ENCODE measurements around the gene SALL1. TPM values are rescaled to one million over a fixed set of nuclear protein-coding genes. Genes with fewer than 3 reads are reported as not detected.
A peak's percentile ranks its signal among the peaks of the same experiment; 100 is the strongest.

SALL1 gene
- total RNA-seq (2022) (not detected in 2 replicates), Bru-seq, nascent RNA (not detected), BruChase-seq, experiment 1, labeled RNA remaining after a 6-hour chase (not detected), BruChase-seq, experiment 2, labeled RNA remaining after a 2-hour chase (not detected)
- long read RNA-seq, result 0 reads

- H3K27ac Mint-ChIP-seq (ENCODE audit: low read depth, unreplicated experiment), result no peak within 1 kb of the TSS
- H3K9me3 Mint-ChIP-seq (ENCODE audit: unreplicated experiment), result peaks cover 9% of the 10 kb centered on the region
- no peaks in the 10 kb centered on the region for H3K36me3 Mint-ChIP-seq (ENCODE audit: insufficient read depth, unreplicated experiment)
- peak within 1 kb of the TSS; percentile 44 for H3K4me3 Mint-ChIP-seq (ENCODE audit: unreplicated experiment)
- TF ChIP-seq CTCF (IDR thresholded peaks at IDR 0.05; ENCODE audit: unreplicated experiment), result no peak
- no peak for DNase-seq (ENCODE audit: unreplicated experiment)
- CTCF ChIA-PET, result no interaction called here
- peaks cover 16% of the 10 kb centered on the region for H3K4me1 Mint-ChIP-seq (ENCODE audit: insufficient read depth, unreplicated experiment)
- intact Hi-C loops (cut with micrococcal nuclease), result no loop called here
- POLR2A ChIA-PET, result no interaction called here
- H3K27me3 Mint-ChIP-seq (ENCODE audit: insufficient read depth, unreplicated experiment), result no peaks in the 10 kb centered on the region
- BruUV-seq (replicated peaks), result no TSS peak
Measured at GRCh38 chr16:51150888-51151320, at the start of gene SALL1. SALL1 (minus strand) TSS chr16:51151270; CDS start chr16:51151241, 29 bp downstream.

- Mint-ChIP-seq H3K9me3 (ENCODE audit: unreplicated experiment) (no peaks in the 10 kb centered on the region), H3K27me3 (ENCODE audit: insufficient read depth, unreplicated experiment) (no peaks in the 10 kb centered on the region), H3K36me3 (ENCODE audit: insufficient read depth, unreplicated experiment) (no peaks in the 10 kb centered on the region), H3K4me3 (ENCODE audit: unreplicated experiment) (no peak overlapping the region), H3K27ac (ENCODE audit: low read depth, unreplicated experiment) (no peak overlapping the region), H3K4me1 (ENCODE audit: insufficient read depth, unreplicated experiment) (no peaks in the 10 kb centered on the region)
- intact Hi-C loops (cut with micrococcal nuclease), result no loop called here
- BruUV-seq (replicated peaks), result no TSS peak
- CTCF ChIA-PET, result no interaction called here
- no peak for DNase-seq (ENCODE audit: unreplicated experiment)
- no peak for TF ChIP-seq CTCF (IDR thresholded peaks at IDR 0.05; ENCODE audit: unreplicated experiment)
- POLR2A ChIA-PET, result no interaction called here
Measured at GRCh38 chr16:51200793-51201192, 49.7 kb upstream of the SALL1 start.

GRCh38 chr16:51197953-51198748 is 47.1 kb upstream of the SALL1 start:
- CTCF ChIA-PET, result interaction anchor here (0.6 kb wide), 1 partner anchor 328 kb away, joined by 3 read pairs; no protein-coding TSS in a partner anchor

More at GRCh38 chr16:51197953-51198748, 47.1 kb upstream of the SALL1 start:
- Mint-ChIP-seq H3K36me3 (ENCODE audit: insufficient read depth, unreplicated experiment) (no peaks in the 10 kb centered on the region), H3K9me3 (ENCODE audit: unreplicated experiment) (no peaks in the 10 kb centered on the region), H3K27ac (ENCODE audit: low read depth, unreplicated experiment) (no peak overlapping the region), H3K27me3 (ENCODE audit: insufficient read depth, unreplicated experiment) (no peaks in the 10 kb centered on the region), H3K4me3 (ENCODE audit: unreplicated experiment) (no peak overlapping the region), H3K4me1 (ENCODE audit: insufficient read depth, unreplicated experiment) (no peaks in the 10 kb centered on the region)
- intact Hi-C loops (cut with micrococcal nuclease), result no loop called here
- DNase-seq (ENCODE audit: unreplicated experiment), result no peak
- no peak for TF ChIP-seq CTCF (IDR thresholded peaks at IDR 0.05; ENCODE audit: unreplicated experiment)
- POLR2A ChIA-PET, result no interaction called here
- BruUV-seq (replicated peaks), result no TSS peak
